Activated CD8-positive, alpha-beta memory T cell treated with anti-CD3 and anti-CD28 coated beads, Interleukin-2, amount 50 U/mL, for 48 hours (primary cell): ENCODE measurements around the gene CCR9.

Experiments used
- DNase-seq: peaks from one replicate; pipeline ENCODE4 v3.0.0-alpha.2; 2020

CCR9 gene

DNA sequence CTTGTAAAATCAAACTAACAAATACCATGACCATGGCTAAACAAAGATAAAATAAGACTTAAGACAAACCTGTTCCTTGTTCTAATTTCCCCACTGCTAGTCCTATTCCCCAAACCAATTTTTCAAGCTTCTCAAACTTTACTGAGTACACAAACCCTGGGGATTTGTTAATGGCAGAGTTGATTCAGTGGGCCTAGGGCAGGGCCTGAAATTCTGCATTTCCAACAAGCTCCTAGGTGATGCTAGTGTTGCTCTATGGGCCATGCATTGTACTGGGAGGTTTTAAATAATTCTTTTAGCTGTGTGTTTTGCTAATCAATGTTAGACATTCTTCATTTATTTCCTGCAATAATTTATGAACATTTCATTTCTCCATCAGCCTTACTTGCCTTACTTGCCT is 13.3 kb upstream of the CCR9 start:
- no peak for DNase-seq

GRCh38 chr3:45873638-45874037 is 12.7 kb upstream of the CCR9 start:
- no peak for DNase-seq

- no peak for DNase-seq
These were observed 11.5 kb upstream of the CCR9 start for GRCh38 chr3:45874677-45875346.

DNA sequence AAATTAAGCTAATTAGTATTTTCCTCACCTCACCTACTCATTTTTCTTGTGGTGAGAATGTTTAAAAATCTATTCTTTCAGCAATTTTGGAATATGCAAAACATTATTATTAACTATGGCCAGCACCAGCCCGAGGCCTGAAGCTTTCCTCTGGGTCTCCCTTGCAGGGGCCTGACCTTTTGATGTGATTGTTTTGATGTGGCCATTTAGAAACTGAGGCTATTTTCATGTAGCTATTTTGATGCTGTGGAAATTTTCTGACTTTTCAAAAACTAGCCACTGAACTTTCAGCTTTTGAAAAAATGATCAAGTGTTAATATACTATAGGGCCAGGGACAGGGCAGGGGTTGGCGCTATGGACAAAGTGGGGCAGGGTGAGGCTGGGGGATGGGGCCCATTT is 8.2 kb upstream of the CCR9 start:
- no peak for DNase-seq

GRCh38 chr3:45880725-45881077 is 5.6 kb upstream of the CCR9 start:
- DNase-seq = no peak

GRCh38 chr3:45881078-45882022 is 5.0 kb upstream of the CCR9 start:
- DNase-seq = no peak

GRCh38 chr3:45884368-45885201 is 1.8 kb upstream of the CCR9 start:
- DNase-seq = no peak

DNA sequence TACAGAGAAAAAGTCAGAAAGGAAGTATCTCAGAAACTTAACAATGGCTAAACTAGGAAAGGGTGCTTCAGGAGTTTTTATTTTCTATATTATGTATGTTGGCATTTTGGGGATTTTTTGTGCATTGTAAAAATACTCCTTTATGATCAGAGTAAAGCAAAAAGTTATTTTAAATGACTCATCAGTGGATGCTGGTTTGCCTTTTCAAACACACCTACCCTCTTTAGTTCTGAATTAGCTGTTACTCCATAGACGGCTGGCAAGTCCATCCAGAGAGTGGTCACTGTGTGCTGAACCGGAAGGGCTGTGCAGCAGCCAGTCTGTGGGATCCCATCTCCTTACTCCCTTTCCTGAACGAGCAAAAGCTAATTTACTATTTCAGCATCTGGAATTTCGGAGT is 942 bp downstream of the CCR9 start:
- DNase-seq = no peak

DNA sequence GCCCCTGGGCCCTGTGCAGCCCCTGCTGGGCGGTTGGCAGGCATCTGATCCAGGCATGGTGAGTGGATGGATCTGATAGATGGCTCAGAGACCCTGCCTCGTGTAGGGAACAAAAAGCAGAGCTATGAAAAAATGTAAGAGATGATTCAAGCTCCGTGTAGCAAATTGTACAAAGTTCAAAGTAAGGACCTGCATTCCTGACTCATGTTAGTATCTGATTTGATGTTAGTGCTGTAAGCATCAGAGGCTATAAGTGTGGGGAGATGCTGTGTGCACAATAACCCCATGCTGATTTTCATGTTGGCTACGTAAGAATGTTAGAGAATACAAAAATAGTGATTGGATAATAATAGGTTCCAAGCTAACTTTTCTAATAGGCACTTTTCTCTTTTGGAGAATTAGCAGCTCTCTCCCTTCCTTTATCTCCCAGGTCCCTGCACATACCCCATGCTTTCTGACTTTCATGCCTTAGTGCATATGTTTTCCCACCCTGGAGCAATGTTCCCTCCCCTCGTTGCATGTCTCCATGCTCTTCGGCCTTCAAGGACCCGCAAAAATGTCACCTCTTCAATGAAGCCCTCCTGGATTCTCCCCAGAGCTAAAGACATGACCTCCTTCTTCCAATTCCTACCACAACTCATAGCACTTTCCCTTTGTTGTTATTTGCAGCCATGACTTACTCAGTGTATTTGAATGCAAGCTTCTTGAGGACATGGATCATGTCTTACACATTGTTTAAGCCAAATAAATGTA is 1.6 kb downstream of the CCR9 start:
- no peak for DNase-seq

GRCh38 chr3:45889337-45889736 is 3.0 kb downstream of the CCR9 start:
- DNase-seq = no peak

GRCh38 chr3:45890405-45890804 is 4.1 kb downstream of the CCR9 start:
- DNase-seq = no peak

DNA sequence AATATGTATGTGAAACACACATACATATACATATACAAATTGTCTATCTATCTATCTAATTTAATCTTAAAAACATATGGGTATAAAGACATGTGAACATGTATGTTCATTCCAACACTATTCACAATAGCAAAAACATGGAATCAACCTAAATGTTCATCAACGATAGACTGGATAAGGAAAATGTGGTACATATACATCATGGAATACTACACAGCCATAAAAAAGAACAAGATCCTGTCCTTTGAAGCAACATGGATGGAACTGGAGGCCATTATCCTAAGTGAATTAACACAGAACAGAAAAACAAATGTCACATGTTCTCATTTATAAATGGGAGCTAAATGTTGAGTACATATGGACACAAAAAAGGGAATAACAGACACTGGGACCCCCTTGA is 5.8 kb downstream of the CCR9 start:
- no peak for DNase-seq

DNA sequence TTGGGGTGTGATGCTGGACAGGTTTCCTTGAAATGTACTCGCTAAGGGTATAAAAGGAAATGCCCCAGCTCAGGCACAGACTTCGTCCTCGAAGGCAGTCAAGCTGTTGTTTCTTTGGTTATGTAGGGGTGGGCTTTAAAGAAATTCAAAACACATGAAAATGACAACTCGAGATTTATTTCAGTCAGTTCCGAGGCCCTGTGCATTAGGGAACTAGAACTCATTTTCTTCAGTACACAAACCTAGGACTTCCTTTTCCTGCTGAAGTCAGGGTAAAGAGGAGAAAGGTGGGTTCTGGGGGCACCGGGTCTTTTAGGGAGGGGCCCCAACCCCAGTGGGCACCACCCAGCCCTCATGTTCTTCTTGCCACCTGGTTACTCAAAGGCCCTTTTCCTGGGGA is 7.7 kb downstream of the CCR9 start:
- DNase-seq = no peak

DNA sequence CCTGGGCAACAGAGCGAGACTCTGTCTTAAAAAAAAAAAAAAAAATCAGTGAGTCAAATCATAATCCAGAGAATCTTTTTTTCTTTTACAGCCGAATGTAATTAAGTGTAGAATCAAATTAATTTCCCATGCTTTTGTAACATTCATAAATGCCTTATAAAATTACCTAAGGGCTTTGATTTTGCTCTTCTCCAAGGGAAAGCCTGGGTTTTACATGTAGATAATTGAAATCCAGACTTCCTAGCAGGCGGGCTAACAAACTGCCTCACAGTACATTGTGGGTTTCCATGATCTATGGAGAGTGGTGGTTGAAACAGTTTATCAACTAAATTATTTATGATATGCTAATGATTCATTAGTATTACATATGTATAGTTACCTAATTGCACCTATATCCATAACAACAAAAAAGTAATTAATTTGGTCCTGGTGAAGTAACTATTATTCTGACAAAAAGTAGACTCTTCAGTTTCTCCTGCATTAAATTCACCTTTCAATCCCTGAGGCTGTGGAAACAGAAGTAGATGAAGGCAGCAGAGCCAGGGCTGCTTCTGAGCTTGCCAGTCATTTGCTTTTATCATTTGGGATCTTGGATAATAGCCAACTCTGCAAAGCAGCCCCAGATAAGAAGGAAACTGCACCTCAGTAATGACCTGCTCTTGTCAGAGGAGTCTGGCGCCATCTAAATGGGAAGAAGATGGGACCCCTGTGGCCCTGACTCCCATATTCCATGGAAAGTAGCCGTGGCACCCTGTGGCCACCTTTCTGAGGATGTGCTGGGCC is 9.5 kb downstream of the CCR9 start:
- no peak for DNase-seq

- DNase-seq = no peak
These were observed 10.6 kb downstream of the CCR9 start for GRCh38 chr3:45896956-45897355.

DNA sequence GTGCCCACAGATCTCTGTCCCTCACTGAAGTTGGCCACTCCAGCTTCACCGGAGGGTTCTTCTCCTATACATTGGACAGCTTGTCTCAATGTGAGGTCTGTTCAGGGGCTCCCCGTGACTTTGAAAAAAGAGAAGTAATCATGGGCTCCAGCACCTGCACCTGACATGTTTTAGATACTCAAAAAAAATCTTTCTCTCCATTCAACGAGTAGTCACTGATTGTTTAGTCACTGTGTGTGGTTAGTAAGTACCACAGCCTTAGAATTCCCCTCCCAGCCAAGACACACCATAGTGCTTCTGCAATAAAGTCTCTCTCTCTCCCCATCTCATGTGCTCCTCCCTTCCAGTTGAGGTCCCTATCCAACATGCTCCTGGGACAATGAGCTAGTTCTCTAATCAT is 18.6 kb downstream of the CCR9 start:
- no peak for DNase-seq

DNA sequence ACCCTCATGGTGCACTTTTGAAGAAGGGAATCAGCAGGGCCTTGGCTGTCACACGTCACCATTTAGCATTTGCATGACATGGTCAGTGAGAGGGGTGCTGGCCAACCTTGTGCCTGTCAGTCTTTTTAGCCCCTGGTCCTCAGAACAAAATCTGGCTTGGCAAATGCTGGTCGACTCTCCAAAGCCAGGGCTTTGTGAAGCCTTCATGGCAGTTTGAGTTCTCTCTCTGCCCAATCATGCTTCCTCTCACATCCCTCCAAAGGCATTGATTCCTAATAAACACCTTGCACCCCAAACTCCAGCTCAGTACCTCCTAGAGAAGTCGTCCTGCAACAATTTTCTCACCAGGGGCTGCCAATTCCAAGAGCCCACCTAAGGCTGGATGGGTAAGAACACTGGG is 19.4 kb downstream of the CCR9 start:
- DNase-seq = no peak

DNA sequence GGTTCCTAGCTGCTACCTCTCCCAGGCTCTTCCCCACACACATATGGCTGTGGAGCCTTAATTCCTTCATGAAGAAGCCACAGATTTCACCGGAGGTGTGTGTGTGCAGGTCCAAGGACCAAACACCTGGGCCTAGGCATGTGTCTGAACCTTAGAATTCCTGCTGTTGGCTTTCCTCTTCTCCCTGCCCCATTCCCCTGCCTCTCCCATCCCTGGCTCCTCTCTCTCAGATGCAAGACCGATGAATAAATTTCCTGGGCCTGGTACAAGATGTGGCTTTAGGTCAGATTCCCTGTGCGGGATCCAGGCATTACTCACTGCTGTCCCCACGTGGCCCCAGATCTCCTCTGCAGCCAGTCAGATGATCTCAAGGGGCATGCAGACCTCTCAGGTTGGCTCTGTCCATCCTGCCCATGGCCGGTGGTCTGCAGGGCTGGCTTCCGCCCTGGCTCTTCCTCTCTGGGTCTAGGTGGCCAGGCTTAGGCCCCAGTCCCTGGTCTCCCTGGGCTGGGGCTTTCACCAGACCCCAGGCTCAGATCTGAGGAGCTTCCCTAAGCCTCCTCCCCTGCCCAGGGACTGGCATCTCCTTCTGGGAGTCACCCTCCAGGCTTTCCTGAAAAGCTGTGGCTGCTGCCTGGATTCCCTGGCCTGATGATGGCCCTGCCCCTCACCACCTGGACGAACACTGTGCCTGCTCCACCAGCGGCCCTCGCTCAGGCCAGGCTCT is 20.5 kb downstream of the CCR9 start:
- DNase-seq = no peak

DNA sequence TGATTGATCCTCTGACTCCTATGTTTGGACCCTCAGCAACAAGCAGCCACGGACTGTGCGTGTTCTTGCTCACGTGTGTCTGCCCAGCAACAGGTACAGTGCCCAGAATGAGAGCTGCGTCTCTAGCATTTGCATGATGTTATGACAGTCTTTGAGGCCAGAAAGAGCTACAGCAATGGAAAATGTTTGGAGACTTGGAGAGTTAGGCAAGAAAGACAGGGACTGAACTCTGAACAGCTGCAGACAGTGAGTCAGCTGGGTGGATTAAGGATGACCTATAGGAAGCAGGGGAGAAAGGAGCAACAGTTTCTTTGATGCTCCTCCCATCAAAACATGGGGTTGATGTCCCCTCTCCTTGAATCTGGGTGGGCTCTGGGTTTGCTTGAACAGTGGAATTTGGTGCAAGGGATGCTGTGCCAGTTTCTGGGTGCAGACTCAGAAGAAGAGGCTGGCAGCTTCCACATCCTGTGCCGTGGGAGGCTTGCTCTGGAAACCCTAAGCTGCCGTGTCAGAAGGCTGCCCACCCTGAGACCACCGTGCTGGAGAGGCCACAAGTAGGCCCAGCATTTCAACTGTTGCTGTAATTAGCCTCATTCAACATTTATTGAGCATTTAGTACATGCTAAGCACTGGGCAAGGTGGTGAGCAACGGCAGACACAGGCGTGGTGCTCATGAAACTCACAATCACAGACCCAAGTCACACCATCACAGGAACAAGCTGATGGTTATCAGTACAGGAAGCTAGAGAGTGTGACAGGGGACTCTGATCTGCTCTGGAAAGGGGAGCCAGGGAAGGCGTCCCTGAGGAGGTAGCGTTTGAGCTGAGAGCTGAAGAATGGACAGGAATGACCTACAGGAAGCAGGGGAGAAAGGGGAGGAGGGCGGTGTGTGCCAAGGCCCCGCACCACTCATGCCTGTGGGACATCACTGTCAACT is 21.7 kb downstream of the CCR9 start:
- DNase-seq = no peak

DNA sequence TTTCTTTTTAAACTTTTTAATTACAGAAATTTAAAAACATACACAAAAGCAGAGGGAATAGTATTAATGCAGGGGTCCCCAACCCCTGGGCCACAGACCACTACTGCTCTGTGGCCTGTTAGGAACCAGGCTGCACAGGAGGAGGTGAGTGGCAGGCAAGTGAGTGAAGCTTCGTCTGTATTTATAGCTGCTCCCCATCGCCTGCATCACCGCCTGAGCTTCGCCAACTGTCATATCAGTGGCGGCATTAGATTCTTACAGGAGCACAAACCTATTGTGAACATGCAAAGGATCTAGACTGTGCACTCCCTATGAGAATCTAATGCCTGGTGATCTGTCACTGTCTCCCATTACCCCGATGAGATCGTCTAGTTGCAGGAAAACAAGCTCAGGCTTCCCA is 22.4 kb downstream of the CCR9 start:
- no peak for DNase-seq
